HAP-1 (cell line): ENCODE data around the gene VIPR2.
"Not testable (repeated sequence)": the region's sequence is repeated elsewhere in the genome, so short reads cannot be mapped to it uniquely, and the experiment has no call there.

ENCODE experiments used
- DNase-seq, 2 experiments: peaks; one replicate each; pipeline ENCODE4 v3.0.0-alpha.2; 2016 to 2020; ENCODE audit warnings: low spot score in 2 of 2
- H3K27me3 ChIP-seq: fragments of 250-450 bp; sonication (Bioruptor Pico); 2 replicates; pipeline ENCODE4 v1.5.1; 2020; ENCODE audit warnings: low read depth, mild to moderate bottlenecking, moderate library complexity
- H3K36me3 ChIP-seq: fragments of 250-450 bp; sonication (Bioruptor Pico); replicated peaks from 2 replicates; pipeline ENCODE4 v1.5.1; 2020; ENCODE audit warnings: mild to moderate bottlenecking
- H3K4me1 ChIP-seq: fragments of 250-450 bp; sonication (Bioruptor Pico); 2 replicates; pipeline ENCODE4 v1.5.1; 2020; ENCODE audit warnings: mild to moderate bottlenecking
- H3K4me3 ChIP-seq: fragments of 250-450 bp; sonication (Bioruptor Pico); 2 replicates; pipeline ENCODE4 v1.5.1; 2020; ENCODE audit warnings: mild to moderate bottlenecking, moderate library complexity
- H3K9me3 ChIP-seq: fragments of 250-450 bp; sonication (Bioruptor Pico); 2 replicates; pipeline ENCODE4 v1.5.1; 2020; ENCODE audit warnings: mild to moderate bottlenecking, moderate library complexity
- in situ Hi-C: fragments of 300-500 bp; cut with MboI; formaldehyde crosslinking; loops from 3 replicates; pipeline ENCODE4 v1.14.3; 2020; ENCODE audit warnings: low sequenced_read_pairs, inconsistent platforms, mixed read lengths

VIPR2 gene

GRCh38 chr7:159166530-159166929, 21.9 kb upstream of the VIPR2 start:
- no peak overlapping the region for H3K4me3 ChIP-seq
- H3K27me3 ChIP-seq: no peaks in the 10 kb centered on the region
- H3K9me3 ChIP-seq: no peaks in the 10 kb centered on the region
- in situ Hi-C loops: no loop called here
- no peak for DNase-seq
- H3K36me3 ChIP-seq: no peaks in the 10 kb centered on the region
- H3K4me1 ChIP-seq: no peaks in the 10 kb centered on the region

GRCh38 chr7:159165352-159165751, 20.7 kb upstream of the VIPR2 start:
- H3K27me3 ChIP-seq: no peaks in the 10 kb centered on the region; the same call in 1 of the 2 replicates
- in situ Hi-C loops: no loop called here
- no peak for DNase-seq

DNA sequence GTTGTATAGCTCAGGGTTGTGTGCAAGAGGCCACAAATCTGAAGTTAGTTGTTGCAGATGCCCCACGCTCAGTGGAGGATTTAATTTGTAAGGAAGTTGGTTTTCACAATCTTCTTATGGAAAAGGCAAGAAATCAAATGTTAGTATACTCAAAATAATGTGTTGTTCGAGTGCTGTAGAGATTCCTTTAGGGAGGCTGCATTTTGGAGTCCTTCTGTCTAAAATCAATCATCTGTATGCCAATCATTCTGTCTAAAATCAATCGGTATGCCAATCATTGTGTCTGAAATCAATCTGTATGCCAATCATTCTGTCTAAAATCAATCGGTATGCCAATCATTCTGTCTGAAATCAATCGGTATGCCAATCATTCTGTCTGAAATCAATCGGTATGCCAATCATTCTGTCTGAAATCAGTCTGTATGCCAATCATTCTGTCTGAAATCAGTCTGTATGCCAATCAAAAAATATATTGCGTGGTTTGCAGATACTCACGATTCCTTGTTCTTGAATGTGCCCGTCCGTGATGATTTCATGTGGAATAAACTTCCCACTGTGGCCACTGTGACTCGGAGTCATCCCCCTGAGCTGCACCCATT, 19.1 kb upstream of the VIPR2 start:
- in situ Hi-C loops, H3K4me1 ChIP-seq, H3K36me3 ChIP-seq, H3K9me3 ChIP-seq, H3K4me3 ChIP-seq, DNase-seq, H3K27me3 ChIP-seq: not testable (repeated sequence)

More at GRCh38 chr7:159165352-159165751, 20.7 kb upstream of the VIPR2 start:
- Histone ChIP-seq H3K4me1 (no peaks in the 10 kb centered on the region), H3K9me3 (no peaks in the 10 kb centered on the region), H3K4me3 (no peak overlapping the region), H3K36me3 (no peaks in the 10 kb centered on the region)

DNA sequence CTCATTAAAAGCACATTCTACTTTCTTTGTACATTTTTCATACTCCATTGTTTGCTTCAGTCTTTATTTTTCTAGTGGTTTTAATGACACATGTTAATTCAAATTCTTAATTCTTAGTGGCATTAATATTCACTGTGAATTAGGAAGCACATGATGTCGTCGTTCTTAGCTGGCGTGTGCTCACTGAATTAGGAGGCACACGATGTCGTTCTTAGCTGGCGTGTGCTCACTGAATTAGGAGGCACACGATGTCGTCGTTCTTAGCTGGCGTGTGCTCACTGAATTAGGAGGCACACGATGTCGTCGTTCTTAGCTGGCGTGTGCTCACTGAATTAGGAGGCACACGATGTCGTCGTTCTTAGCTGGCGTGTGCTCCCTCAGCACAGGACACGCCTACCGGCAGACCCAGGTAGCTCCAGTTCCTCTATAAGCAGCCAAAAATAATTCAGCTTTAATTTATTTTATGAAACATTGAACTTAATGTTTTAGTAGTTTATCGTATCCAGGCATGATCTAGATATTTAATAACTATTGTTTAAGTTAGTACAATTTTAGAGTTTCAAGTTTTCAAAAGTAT, 17.5 kb upstream of the VIPR2 start:
- in situ Hi-C loops, H3K27me3 ChIP-seq, H3K4me3 ChIP-seq, H3K9me3 ChIP-seq, DNase-seq, H3K4me1 ChIP-seq, H3K36me3 ChIP-seq: not testable (repeated sequence)

GRCh38 chr7:159160450-159160849, 15.8 kb upstream of the VIPR2 start:
- DNase-seq: no peak
- H3K4me3 ChIP-seq: no peak overlapping the region
- no peaks in the 10 kb centered on the region for H3K4me1 ChIP-seq
- in situ Hi-C loops: no loop called here
- no peaks in the 10 kb centered on the region for H3K9me3 ChIP-seq
- no peaks in the 10 kb centered on the region; the same call in 1 of the 2 replicates for H3K27me3 ChIP-seq
- H3K36me3 ChIP-seq: no peaks in the 10 kb centered on the region

- in situ Hi-C loops: no loop called here
- no peaks in the 10 kb centered on the region for H3K36me3 ChIP-seq
- no peaks in the 10 kb centered on the region for H3K9me3 ChIP-seq
- no peaks in the 10 kb centered on the region for H3K4me1 ChIP-seq
- H3K4me3 ChIP-seq: no peak overlapping the region
- no peak for DNase-seq
- no peaks in the 10 kb centered on the region; the same call in 1 of the 2 replicates for H3K27me3 ChIP-seq
Measured at GRCh38 chr7:159159731-159160130, 15.1 kb upstream of the VIPR2 start.

DNA sequence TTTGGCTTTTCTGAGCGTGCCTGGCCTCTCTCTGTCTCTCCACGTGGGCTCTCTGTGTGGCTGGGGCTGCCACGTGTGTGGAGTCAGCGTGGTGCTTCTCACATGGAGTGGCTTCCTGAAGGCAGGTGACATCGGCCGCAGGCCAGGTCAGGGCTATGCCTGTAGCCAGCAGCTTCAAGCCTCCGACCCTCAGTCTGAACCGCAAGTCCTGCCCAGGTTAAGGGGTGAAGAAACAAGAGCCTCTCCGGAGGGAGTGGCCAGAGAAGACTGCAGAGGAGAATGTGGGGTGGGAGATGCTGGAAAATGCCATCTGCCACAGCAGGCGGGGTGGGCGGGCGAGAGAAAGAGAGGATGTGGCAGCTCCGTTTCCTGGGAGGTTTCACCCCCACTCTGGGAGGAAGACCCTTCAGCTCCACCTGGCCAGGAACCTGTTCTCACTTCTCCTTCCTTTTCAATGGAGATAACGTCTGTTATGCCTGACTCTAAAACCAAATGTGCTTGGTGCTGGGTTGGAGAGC, 14.3 kb upstream of the VIPR2 start:
- Histone ChIP-seq H3K36me3 (no peaks in the 10 kb centered on the region), H3K4me1 (no peaks in the 10 kb centered on the region), H3K27me3 (no peaks in the 10 kb centered on the region; the same call in 1 of the 2 replicates), H3K9me3 (no peaks in the 10 kb centered on the region), H3K4me3 (no peak overlapping the region)
- in situ Hi-C loops: no loop called here
- no peak for DNase-seq

DNA sequence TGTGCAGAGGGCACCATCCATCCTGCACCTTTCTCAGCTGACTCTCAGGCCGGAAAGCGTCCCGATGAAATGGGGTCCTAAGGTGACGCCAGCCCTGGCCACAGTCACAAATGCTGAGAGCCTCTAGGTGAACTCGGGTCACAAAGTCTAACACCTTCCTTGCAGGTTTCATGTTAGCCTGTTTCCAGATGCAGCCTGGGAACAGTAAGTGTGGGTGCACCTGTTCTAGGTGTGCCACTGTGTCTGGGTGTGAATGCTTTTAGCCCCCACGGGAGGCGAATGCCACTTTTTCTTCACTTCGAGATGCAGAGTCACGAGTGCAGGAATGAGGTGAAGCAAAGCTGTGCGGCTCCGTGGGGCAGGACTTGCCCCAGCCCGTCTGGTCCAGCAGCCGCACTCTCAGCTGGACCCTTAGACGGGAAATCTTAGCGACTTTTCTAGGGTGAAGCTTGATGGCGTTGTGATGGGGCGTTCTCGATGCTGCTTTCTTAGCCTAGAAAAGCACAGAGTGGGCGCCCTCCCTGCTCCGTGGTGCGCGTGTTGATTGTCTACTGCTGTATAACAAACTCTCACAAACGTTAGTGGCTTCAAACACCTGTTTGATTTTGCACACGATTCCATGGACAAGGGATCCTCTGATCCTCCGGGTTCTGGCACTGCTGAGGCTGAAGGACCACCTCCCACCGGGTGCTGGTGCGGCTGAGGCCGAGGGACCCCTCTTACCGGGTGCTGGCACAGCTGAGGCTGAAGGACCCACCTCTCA, 13.6 kb upstream of the VIPR2 start:
- H3K4me3 ChIP-seq: no peak overlapping the region
- in situ Hi-C loops: no loop called here
- H3K27me3 ChIP-seq: no peaks in the 10 kb centered on the region; the same call in 1 of the 2 replicates
- H3K36me3 ChIP-seq: no peaks in the 10 kb centered on the region
- no peaks in the 10 kb centered on the region for H3K4me1 ChIP-seq
- no peaks in the 10 kb centered on the region for H3K9me3 ChIP-seq
- DNase-seq: no peak

DNA sequence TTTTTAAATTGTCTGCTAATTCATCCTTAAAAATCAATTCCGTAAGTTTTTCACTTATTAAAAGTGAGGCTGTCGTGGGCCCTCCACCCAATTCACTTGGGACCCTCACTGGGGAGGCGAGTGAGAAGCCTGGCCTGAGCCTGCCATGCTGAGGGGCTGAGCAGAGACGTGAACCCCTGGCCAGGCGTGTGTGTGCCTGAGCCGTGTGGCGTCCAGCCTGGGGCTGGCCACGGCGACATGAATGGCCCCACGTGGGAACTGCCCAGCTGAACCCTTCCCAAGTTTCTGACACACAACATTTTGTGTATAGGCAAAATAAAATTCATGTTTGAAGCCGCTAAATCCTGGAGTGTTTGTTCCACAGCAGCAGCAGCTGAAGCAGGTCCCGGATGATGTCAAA, 13.0 kb upstream of the VIPR2 start:
- H3K36me3 ChIP-seq: no peaks in the 10 kb centered on the region
- H3K9me3 ChIP-seq: no peaks in the 10 kb centered on the region
- H3K4me1 ChIP-seq: no peaks in the 10 kb centered on the region
- in situ Hi-C loops: no loop called here
- DNase-seq: no peak
- no peaks in the 10 kb centered on the region; the same call in 1 of the 2 replicates for H3K27me3 ChIP-seq
- no peak overlapping the region for H3K4me3 ChIP-seq

DNA sequence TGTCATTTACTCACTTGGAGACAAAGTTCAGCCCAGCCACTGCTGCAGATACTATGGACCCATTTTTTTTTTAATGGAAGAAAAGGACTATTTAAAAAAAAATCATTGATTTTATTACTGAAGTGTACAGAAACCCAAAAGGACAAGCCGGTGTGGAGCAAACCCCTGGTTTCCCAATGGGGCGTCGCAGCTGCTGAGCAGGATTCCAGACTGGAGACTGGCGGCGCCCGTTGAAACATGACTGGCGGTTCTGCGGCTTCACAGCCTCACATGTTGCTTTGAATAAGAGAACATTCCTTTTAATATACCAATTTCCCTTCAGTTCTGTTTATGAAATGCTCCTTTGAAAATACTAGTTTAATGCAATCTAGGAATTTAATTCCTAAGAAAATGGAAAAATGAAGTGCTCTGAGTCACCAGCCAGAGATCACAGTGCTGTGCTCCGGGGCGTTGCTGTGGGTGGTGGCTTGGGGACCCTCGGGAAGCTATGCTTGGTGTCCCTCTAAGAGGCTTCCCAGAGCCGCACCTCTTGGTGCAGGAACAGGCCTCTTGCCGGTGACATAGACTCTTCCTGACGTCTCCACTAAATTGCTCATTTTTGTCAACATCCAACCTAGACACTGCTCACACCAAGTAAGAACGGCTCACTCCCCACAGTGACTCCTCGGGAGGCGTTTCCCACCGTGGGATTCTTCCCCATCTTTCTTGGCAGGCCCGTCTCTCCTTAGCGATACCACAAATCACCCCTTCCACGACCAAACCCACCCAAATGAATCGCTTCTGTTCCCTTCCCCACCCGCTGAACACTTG, 12.0 kb upstream of the VIPR2 start:
- Histone ChIP-seq H3K9me3 (no peaks in the 10 kb centered on the region), H3K27me3 (no peaks in the 10 kb centered on the region; the same call in 1 of the 2 replicates), H3K4me3 (no peak overlapping the region), H3K36me3 (no peaks in the 10 kb centered on the region), H3K4me1 (no peaks in the 10 kb centered on the region)
- in situ Hi-C loops: no loop called here
- DNase-seq: no peak

GRCh38 chr7:159155410-159155809, 10.7 kb upstream of the VIPR2 start:
- Histone ChIP-seq H3K36me3 (no peaks in the 10 kb centered on the region), H3K4me3 (no peak overlapping the region), H3K9me3 (no peaks in the 10 kb centered on the region), H3K27me3 (no peaks in the 10 kb centered on the region), H3K4me1 (no peaks in the 10 kb centered on the region)
- DNase-seq: no peak
- in situ Hi-C loops: no loop called here

GRCh38 chr7:159154243-159154642, 9.6 kb upstream of the VIPR2 start:
- in situ Hi-C loops: no loop called here
- no peaks in the 10 kb centered on the region for H3K4me1 ChIP-seq
- no peak overlapping the region for H3K4me3 ChIP-seq
- H3K9me3 ChIP-seq: no peaks in the 10 kb centered on the region
- H3K36me3 ChIP-seq: no peaks in the 10 kb centered on the region
- H3K27me3 ChIP-seq: no peaks in the 10 kb centered on the region
- DNase-seq: no peak

DNA sequence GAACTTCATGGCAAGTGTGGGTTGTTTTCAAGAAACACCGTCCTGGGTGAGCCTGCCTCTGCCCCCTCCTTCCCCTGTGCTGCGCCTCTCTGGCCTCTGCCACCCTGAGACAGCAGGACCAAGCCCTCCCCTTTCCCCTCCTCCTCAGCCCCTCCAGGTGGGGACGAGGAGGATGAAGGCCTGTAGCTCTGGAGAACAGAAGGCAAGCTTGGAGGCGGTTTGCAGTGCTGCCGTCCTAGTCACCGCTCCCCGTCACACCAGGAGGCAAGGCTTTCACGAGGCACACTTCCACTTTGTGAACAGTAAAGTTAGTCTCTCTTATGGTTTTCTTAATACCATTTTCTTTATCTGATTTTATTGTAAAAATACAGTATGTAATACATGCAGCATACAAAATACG, 8.8 kb upstream of the VIPR2 start:
- no peaks in the 10 kb centered on the region for H3K4me1 ChIP-seq
- H3K27me3 ChIP-seq: no peaks in the 10 kb centered on the region
- no peak for DNase-seq
- in situ Hi-C loops: no loop called here
- H3K9me3 ChIP-seq: no peaks in the 10 kb centered on the region
- no peaks in the 10 kb centered on the region for H3K36me3 ChIP-seq
- H3K4me3 ChIP-seq: no peak overlapping the region
